HG02885 (cell line): ENCODE data around the gene INPP4A.
A peak's percentile ranks its signal among the peaks of the same experiment; 100 is the strongest.

Experiments used
- ATAC-seq: cut with Tn5 transposase; IDR thresholded peaks from one replicate; pipeline ENCODE4 v1.9.1; 2021; ENCODE audit warnings: mild to moderate bottlenecking; ENCODE audit not compliant: unreplicated experiment, poor library complexity

INPP4A gene

DNA sequence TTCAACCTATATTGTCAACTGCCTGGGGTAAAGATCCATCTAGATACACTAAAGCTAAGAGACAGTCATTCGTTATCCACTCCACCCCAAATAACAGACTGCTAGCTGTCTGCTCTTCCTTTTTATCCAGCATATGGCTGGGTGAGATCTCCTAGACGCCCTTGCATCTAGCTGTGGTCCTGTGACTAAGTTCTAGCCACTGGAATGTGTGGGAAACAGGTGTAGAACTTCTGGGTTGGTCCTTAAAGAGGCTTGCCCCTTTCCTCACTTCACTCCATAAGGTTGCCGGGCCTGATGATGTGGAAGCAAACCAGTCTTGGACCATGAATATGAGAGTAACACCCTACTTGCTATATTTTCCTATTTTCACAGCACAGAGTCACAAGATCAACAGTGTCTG lies 160.4 kb downstream of the INPP4A start:
- ATAC-seq: no peak

DNA sequence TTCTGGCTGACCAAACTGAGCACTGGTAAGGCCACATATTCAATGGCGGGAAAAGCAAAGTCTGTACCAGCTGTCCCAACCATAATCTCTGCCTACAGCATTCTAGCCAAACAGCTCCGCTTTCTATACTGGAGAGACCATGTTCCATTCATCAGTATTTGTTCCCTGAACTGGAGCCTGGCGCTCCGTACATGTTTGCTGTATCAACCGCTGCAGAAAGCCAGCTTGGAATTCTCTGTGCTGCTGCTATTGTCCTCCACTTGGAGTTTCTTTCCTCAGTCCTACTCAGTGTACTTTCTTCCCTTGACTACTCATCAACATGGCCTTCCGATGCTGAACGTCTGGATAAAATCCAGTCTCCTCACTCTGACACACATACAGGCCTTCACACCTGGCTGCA lies 161.8 kb downstream of the INPP4A start:
- ATAC-seq: no peak

DNA sequence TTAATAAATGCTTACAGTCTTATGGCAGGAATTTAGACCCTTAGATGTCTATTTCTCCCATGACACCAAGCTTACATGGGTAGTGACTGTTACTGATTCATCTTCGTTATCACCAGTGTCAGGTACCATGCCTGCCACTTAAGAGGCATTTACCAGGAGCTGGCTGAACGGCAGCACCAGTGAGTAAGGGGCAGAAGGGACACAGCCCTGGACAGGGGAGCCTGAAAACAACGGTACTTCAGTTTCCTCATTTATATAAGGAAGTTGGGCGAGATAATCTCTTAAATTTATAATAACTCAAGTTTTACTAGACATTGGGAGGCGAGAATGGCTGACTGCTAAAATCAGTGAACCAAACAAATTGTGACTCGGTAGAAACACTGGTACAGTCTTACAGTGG lies 162.4 kb downstream of the INPP4A start:
- no peak for ATAC-seq

DNA sequence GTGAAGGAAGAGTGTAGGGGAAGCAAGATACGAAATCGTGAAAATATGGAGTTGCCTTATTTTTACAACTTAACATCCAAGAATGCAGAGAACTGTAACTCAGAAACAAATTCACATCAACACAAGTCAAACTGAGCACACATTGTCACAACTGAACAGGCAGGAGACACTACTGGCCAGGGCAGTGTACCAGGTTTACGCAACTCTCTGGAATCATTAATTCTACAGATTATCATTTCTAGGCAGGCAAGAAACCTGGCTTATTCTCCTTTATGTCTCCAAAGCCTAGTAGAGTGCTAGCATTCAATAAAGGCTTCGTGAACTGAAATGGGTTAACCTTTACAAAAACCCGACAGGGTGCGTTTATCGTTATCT lies 163.1 kb downstream of the INPP4A start:
- ATAC-seq: no peak

DNA sequence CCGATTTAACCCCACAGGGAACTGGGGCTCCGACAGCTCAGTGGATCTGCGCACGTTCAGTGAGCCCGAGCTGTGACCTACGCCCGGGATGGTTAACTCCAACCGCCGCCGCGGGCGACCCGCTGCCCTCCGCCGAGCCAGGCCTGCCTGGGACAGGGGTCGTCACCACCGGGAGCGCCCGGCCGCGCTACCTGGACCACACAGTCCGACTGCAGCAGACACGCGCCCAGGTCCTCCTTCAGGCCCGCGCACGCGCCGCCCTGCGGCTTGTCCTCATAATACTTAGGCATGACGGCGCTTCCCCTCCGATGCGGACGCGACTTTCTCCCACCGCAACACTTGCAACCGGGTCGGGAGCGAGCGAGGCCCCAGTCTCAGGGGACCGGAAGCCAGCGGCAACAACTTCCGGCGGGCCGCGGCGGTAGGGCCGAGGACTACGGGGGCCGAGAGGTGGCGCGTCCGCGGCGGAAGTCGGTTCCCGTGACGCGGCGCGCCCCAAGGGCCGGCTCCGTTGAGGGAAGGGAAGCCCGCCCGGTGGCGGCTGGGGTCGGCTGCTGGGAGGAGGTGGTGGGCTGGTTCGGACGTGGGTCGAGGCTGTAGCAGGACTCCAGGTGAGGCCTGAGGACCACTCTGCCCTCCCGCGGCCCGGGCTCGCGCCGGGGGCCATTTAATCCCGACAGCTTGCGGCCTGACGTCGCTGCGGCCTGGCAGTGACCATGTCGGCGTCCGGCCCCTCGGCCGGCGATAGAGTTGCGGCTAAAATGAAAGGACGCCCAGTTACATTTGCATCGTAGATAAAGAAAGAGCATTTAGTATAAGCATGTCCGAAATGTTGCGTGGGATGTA lies 163.7 kb downstream of the INPP4A start, which contains the start of the genes COA5 and UNC50:
COA5 (minus strand) TSS at position 397 of the 846 bp plus-strand sequence; CDS start at position 290, 107 bp downstream.
UNC50 (plus strand) TSS at position 474 of the 846 bp plus-strand sequence. CDS start 1,171 bp downstream, outside the sequence.
- peak; percentile 91 for ATAC-seq

DNA sequence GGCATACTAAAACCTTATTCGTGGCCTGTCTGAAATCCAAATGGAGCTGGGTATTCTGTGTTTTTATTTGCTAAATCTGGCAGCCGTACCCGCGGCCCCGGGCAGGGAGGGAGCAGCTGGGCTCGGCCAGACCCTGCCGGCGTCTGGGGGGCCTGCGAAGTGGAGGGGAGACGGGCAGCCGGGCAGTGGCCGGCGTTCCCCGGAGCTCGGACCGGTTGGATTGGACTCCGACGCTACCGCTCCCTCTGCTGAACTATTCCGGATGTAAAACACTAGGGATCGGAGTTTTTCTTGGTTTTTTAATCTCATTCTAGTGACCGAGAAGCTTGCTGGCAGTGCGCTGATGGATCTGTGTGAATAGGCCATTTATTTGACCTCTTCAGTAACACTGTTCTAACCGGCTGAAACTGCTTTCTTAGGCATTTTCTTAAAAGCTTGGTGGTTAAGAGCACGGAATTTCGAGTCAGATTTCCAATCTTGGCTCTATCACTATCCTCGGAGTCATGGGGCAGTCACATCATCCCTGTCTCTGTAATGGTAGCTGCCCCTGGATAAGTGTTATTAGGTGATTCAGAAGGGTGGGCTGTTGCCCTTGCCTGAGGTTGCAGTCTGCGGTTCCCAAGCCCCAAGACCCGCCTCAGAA lies 164.4 kb downstream of the INPP4A start:
- peak; percentile 21 for ATAC-seq

DNA sequence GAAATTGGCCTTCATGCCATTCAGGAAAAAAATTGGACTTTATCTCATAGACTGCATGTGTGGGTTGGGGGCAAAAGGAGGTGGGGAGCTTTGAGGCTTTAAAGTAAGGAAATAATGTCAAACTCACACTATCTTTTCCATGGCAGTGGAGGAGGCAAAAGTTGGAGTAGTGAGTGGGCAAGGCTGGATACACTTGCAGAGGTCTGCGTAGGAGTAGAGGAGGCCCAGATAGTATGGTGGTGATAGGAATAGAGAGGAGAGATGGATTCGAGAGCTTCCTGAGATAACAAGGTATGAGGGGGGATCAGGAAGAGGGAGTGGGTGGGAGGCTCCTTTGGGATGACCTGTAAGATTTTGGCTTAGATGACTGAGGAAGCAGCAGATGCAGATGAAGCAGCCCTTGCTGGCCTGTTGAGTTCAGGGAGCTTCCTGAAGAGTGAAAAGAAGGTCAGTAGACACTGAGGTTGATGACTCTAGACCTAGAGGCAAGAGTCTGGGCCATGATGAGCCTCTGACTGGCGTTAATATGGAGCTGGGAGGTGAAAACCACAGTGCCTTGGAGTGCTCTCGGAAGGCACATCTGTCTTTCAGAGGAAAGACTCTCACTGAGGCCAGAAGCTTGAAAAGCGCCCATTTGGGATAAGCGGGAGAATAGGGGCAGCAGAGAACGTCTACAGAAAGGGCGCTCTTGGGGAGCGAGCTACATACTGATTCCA lies 169.5 kb downstream of the INPP4A start:
- no peak for ATAC-seq

DNA sequence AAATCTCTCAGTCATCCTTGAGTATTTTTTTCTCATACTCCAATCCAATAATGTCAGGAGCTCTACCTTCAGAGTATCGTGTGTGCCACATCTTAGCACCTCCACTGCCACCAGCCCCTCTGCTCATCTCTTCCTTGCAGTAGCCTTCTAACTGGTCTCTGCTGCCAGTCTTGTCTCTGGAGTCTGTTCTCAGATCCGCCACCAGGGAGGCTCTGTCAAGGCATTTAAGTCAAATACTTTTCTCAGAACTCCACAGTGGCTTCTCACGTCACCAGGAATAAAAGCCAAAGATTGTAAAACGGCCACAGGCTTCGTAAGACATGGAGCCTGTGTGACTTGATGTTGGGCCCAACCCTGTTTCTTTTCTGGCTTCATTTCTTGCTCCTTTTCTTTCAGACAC lies 170.8 kb downstream of the INPP4A start:
- ATAC-seq: no peak

DNA sequence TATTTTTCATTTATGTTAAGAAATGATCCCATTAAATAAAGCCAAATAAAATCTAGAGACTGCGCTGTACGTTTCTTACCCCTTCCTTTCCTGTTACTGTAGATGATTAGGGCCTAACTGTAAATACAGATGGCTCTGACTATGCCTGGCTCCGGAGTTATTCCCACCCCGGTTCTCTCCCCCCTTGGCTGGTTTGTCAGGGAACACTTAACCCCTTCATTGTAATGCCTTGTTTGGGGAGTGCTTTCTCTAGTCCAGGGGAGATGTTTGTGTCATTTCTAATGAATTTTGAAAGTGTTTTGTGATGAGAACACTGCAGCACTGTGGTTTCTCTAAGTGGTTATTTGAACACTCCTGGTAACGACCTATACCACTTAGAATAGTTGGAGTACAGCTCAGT lies 172.5 kb downstream of the INPP4A start:
- no peak for ATAC-seq

DNA sequence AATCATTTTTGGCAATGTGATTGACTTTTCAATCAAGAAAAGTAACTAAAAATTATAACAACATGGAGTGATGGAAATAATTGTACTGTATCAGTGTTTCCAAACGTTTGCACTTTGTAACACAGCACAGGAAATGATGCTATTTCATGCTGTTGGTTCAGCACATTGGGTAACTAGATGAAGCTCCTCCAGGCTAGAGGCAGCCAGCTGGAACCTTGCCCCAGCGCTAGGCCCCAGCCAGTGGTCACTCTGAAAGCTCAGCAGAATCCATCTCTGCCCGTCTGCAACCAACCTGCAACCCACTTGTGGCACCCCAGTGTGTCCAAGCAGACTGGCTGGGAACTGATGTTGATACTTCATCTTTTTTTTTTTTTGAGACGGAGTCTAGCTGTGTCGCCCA lies 179.0 kb downstream of the INPP4A start:
- ATAC-seq: no peak

DNA sequence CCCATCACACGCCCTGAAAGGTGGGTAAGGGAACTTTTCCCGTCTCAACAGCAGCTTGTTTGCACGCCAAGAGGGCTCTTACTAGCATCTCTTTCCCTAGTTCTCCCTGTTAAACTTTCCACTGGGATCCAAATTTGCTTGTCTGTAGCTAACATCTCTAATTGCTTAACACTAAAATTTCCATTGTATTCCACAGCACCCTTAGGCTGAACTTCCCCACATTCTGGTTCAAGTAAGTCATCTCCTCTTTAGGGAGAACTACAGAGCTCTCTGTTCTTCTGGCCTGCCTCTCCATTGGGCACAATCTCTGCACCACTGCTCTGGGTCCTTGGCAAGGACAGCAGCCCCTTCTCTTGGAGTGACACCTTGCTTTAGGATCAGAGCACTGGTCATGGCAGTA lies 187.7 kb downstream of the INPP4A start:
- no peak for ATAC-seq

DNA sequence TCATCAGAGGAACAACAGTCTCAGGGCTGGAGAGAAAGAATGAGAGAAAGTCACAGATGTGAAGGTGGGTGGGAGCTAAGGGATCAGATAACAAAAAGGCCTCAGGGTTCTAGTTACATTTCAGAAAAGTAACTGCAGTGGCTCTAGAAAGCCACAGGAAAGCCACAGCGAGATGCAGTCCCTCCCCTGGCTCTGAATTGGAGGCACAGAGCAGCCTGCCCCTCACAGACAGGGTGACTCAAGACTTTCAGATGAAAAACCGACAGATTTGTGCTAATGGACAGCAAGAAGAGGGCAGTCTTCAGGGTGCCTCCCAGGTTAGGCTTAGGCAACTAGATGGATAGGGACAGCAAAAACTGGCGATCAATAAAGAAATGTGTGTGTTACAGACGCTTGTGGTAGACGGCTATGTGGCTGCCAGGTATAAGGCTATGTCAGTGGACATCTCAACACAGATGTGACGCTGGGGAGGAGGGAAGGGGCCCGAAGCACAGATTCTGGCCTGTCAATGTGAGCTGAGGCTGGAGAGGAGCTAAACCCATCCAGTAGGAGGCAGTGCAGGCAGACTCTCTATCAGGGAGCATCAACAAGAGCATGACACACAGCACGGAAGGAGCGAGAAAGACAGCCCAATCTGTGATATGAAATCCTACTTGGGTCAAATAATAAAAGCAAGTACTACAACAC lies 189.9 kb downstream of the INPP4A start:
- no peak for ATAC-seq

DNA sequence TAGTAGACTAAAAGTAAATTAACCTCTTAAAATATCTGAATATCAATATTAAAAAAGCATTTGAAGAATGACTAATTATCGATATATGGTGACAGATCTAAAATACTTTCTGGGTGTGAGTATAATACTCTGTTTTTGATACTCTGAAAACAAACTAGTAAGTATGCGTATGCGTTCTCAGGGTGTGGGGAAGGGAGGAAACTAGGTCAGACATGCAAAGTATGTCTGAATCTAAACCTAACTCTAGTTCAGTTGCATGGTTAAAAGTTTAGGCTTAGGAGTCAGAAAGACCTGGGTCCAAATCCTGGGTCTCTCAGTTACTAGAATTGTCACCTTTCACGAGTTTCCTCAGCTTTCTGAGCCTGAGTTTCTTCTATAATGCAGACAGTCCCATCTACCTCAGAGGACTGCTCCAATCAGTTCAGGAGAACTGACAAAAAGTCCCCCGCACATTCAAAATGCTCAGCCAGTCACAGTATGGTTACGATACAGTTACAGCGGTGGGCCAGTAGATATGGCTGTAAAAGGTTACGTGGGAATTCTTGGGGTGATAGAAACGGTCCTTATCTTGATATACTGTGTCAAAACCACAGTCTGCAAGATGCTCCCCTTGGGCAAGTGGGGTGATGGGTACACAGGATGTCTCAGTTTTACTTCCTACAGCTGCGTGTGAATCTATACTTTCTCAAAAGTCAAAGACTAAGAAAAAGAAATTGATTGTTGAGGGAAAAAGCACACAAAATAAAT lies 192.9 kb downstream of the INPP4A start:
- peak; percentile 77 for ATAC-seq

DNA sequence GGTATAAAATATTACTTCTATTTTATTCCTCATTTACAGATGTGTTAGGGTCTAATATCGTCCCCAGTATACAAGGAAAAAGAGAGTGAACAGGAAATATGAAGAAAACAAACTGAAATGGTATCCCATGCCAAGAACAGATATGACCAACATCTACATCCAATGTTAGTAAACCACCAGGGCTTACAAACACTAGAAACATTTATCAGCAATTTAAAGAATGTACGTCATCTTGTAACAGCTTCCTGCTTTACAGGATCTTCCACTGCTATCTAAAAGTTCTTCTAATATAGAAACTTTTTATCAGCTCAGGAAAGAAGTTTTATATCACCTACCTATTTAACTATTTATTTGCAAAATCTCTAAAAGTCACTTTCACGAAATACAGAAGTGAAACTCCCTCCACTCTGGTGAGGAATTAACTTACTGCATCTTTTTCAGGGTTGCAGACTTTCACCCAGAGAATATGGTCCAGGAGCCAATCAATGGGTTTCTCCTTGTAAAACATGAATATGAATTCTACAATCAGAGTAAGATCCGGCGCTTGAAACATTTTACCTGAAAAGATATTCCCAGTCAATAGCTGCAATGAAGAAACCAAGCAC lies 198.9 kb downstream of the INPP4A start:
- ATAC-seq: no peak
